Spleen (tissue), 7 donors: ENCODE data around the gene TMEM14A.

ENCODE experiments used
- POLR2A ChIP-seq, 3 donors: fragments of 450-650 bp; IDR thresholded peaks; one replicate each; pipeline ENCODE4 v1.5.1; 2017; ENCODE audit warnings: antibody characterized with exemption in 3 of 3, mild to moderate bottlenecking in 1 of 3
- TF ChIP-seq, protein P1 (sequence below), 11 experiments: fragments of 200-600 bp in 7 of 11; fragments of 450-650 bp in 4 of 11; sonication (generic) in 4 of 11; IDR thresholded peaks in 8 of 11; conservative IDR thresholded peaks in 3 of 11; 1 replicate in 7 of 11; 2 replicates in 4 of 11; pipeline versions ENCODE4 v1.4.0 to v1.8.0; 2016 to 2021; ENCODE audit warnings: antibody characterized with exemption in 11 of 11, inconsistent platforms in 4 of 11, mild to moderate bottlenecking in 1 of 11
- donor health status: DM: no; HTN: no; CAD: no; lungs with moderate emphysema.
- donor health status: DM: no; HTN: no; CAD: no.
- donor health status: DM: no; HTN: no; CAD: no.

GRCh38 chr6:52666071-52666470, 4.8 kb upstream of the TMEM14A start:
- TF ChIP-seq, protein P1, sequence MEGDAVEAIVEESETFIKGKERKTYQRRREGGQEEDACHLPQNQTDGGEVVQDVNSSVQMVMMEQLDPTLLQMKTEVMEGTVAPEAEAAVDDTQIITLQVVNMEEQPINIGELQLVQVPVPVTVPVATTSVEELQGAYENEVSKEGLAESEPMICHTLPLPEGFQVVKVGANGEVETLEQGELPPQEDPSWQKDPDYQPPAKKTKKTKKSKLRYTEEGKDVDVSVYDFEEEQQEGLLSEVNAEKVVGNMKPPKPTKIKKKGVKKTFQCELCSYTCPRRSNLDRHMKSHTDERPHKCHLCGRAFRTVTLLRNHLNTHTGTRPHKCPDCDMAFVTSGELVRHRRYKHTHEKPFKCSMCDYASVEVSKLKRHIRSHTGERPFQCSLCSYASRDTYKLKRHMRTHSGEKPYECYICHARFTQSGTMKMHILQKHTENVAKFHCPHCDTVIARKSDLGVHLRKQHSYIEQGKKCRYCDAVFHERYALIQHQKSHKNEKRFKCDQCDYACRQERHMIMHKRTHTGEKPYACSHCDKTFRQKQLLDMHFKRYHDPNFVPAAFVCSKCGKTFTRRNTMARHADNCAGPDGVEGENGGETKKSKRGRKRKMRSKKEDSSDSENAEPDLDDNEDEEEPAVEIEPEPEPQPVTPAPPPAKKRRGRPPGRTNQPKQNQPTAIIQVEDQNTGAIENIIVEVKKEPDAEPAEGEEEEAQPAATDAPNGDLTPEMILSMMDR (IDR thresholded peaks at IDR 0.05 in 8 of 11, conservative IDR thresholded peaks at IDR 0.05 in 3 of 11) = no peak
- TF ChIP-seq POLR2A (IDR thresholded peaks at IDR 0.05) = no peak
